ENCODE data around the gene CHD9.

The CHD9 gene

GRCh38 chr16:53357955-53358354 lies 303.2 kb downstream of the CHD9 start:
- Histone ChIP-seq H3K27me3 (no peaks in the 10 kb centered on the region), H3K4me3 (ENCODE audit: low read depth, low read length) (no peak overlapping the region), H3K4me1 (no peaks in the 10 kb centered on the region), H3K9me3 (no peaks in the 10 kb centered on the region), H3K36me3 (no peaks in the 10 kb centered on the region)
- DNase-seq = no peak
- TF ChIP-seq CTCF (IDR thresholded peaks at IDR 0.05; ENCODE audit: low read depth, low read length) = no peak

GRCh38 chr16:53358884-53359283 lies 304.1 kb downstream of the CHD9 start:
- Histone ChIP-seq H3K4me1 (no peaks in the 10 kb centered on the region), H3K36me3 (no peaks in the 10 kb centered on the region), H3K27me3 (no peaks in the 10 kb centered on the region), H3K4me3 (ENCODE audit: low read depth, low read length) (no peak overlapping the region), H3K9me3 (no peaks in the 10 kb centered on the region)
- no peak for DNase-seq
- TF ChIP-seq CTCF (IDR thresholded peaks at IDR 0.05; ENCODE audit: low read depth, low read length) = no peak

GRCh38 chr16:53369921-53370320 lies 315.1 kb downstream of the CHD9 start:
- no peak overlapping the region for H3K4me3 ChIP-seq (ENCODE audit: low read depth, low read length)
- H3K36me3 ChIP-seq = no peaks in the 10 kb centered on the region
- peaks cover 31% of the 10 kb centered on the region for H3K27me3 ChIP-seq
- no peak for DNase-seq
- TF ChIP-seq CTCF (IDR thresholded peaks at IDR 0.05; ENCODE audit: low read depth, low read length) = no peak
- H3K9me3 ChIP-seq = no peaks in the 10 kb centered on the region
- H3K4me1 ChIP-seq = no peaks in the 10 kb centered on the region; the same call in 1 of the 2 replicates

GRCh38 chr16:53370827-53371226 lies 316.0 kb downstream of the CHD9 start:
- TF ChIP-seq CTCF (IDR thresholded peaks at IDR 0.05; ENCODE audit: low read depth, low read length) = no peak

GRCh38 chr16:53372992-53373871 lies 318.4 kb downstream of the CHD9 start:
- TF ChIP-seq CTCF (IDR thresholded peaks at IDR 0.05; ENCODE audit: low read depth, low read length) = no peak
- H3K9me3 ChIP-seq = no peaks in the 10 kb centered on the region
- H3K4me1 ChIP-seq = no peaks in the 10 kb centered on the region
- DNase-seq = no peak
- H3K4me3 ChIP-seq (ENCODE audit: low read depth, low read length) = no peak overlapping the region
- H3K27me3 ChIP-seq = peaks cover 36% of the 10 kb centered on the region
- H3K36me3 ChIP-seq = no peaks in the 10 kb centered on the region

More at GRCh38 chr16:53370827-53371226, 316.0 kb downstream of the CHD9 start:
- Histone ChIP-seq H3K4me3 (ENCODE audit: low read depth, low read length) (no peak overlapping the region), H3K9me3 (no peaks in the 10 kb centered on the region), H3K36me3 (no peaks in the 10 kb centered on the region), H3K4me1 (no peaks in the 10 kb centered on the region), H3K27me3 (peaks cover 36% of the 10 kb centered on the region)
- DNase-seq = no peak

- Histone ChIP-seq H3K9me3 (no peaks in the 10 kb centered on the region), H3K27me3 (peaks cover 36% of the 10 kb centered on the region), H3K4me3 (ENCODE audit: low read depth, low read length) (no peak overlapping the region), H3K4me1 (no peaks in the 10 kb centered on the region), H3K36me3 (no peaks in the 10 kb centered on the region)
- no peak for TF ChIP-seq CTCF (IDR thresholded peaks at IDR 0.05; ENCODE audit: low read depth, low read length)
- no peak for DNase-seq
Observed at GRCh38 chr16:53374800-53375199, 320.0 kb downstream of the CHD9 start.
